Suppressor macrophage (primary cell): ENCODE results near the gene TRIML1.

Experiments
- DNase-seq, 4 experiments: peaks; one replicate each; pipeline ENCODE4 v3.0.0-alpha.2; 2020 to 2022
- total RNA-seq, 17 experiments: gene quantifications; one replicate each; lab custom pipeline; 2026; ENCODE audit warnings: mixed read lengths in 6 of 17, inconsistent platforms in 3 of 17; lab: John Stamatoyannopoulos, UW

The TRIML1 gene, protein sequence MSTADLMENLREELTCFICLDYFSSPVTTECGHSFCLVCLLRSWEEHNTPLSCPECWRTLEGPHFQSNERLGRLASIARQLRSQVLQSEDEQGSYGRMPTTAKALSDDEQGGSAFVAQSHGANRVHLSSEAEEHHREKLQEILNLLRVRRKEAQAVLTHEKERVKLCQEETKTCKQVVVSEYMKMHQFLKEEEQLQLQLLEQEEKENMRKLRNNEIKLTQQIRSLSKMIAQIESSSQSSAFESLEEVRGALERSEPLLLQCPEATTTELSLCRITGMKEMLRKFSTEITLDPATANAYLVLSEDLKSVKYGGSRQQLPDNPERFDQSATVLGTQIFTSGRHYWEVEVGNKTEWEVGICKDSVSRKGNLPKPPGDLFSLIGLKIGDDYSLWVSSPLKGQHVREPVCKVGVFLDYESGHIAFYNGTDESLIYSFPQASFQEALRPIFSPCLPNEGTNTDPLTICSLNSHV
- total RNA-seq, result 0 to 0.33 (median 0) reads per million in 17 experiments

DNA sequence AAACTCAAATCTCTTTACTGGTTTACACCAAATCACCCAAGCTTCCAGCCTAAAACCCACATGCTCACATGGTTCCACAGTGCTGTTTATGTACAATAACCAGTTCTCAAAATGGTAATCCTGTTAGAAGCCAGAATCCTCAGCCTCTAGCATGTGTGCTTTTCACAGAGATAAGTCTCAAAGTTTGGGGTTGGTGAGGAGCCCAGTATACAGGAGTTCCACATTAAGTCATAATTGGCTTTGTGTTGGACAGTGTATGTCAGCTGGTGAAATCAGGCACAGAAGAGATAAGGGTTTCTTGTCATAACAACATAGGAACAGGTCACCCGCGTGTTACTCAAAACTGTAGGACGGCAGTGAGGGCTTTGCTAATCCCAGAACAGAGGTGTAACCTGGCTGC is at the start of gene TRIML1:
TRIML1 (plus strand) TSS at position 301 of the 400 bp plus-strand sequence. CDS start 118 bp downstream, outside the sequence.
- DNase-seq, result no peak

DNA sequence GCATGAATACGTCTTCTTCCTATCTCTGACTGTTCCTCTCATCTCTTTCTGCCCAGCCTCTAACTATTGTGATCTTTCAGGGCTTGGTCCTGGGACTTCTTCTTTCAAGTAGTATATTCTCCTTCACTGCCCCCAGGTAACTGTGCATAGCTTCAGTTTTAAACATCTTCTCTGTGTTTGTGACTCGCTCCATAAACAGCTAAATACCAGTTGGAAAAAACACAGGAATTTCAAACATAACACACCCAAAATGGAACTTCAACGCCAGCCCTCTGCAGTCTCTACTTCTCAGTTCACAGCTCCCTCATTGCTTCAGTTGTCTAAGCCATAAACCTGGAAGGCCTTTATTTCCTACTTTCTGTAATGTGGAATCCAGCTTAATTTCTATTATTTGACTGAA is 46.4 kb upstream of the TRIML1 start:
- DNase-seq, result no peak

DNA sequence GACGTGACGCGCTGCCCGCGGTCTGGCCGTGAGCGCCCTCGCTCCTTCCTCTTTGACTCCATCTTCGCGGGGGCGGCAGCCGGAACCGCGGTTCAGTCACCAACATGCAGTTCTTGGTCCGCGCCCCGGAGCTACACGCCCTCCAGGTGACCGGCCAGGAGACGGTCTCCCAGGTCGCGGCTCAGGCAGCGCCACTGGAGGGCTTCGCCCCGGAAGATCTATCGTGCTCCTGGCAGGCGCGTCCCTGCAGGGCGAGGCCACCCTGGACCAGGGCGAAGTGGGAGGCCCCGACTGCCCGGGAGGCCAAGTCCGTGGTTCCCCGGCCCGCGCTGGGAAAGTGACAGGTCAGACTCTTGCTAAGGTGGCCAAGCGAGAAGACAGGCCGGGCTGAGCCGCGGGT is 32.8 kb upstream of the TRIML1 start:
- no peak for DNase-seq

DNA sequence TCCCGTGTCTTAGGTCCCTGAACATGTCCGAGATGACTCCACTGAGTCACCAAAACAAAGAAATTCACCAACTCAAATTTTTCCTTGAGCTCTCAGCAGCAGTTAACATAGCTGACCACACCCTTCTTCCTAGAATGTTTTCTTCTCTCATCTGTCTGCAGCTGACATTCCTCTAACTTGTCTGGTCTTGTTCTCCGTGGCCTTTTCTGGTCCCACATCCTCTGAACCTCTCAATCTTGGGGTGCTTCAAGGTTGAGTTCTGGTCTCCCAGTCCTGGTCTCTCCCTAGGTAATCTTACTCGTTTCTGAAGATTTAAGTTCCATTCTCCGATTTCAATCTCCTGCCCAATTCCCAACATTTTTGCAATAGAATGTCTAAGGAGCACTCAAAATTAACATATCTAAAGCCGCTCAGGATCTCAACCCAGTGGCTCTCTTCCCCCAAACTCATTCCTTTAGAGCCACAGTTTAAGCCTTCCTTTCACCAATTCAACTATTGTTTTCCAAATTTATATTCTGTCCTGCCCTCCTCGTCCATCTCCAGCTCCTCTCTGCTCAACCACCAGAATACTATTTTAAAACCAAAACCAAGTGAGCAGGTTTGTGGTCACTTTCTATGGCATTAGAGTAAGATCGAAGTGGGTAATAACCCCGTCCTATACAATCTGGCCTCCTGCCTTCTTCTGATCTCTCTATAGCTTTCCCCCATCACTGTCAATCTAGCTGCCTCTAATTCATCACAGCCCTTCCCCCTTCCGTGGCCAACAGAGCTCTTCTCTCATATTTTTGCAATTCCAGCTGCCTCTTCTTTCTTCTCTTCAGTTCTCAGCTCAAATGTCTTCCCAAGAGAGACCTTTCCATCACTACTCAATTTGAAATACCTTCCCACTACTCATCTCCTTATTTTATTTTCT is 31.1 kb upstream of the TRIML1 start:
- no peak for DNase-seq

DNA sequence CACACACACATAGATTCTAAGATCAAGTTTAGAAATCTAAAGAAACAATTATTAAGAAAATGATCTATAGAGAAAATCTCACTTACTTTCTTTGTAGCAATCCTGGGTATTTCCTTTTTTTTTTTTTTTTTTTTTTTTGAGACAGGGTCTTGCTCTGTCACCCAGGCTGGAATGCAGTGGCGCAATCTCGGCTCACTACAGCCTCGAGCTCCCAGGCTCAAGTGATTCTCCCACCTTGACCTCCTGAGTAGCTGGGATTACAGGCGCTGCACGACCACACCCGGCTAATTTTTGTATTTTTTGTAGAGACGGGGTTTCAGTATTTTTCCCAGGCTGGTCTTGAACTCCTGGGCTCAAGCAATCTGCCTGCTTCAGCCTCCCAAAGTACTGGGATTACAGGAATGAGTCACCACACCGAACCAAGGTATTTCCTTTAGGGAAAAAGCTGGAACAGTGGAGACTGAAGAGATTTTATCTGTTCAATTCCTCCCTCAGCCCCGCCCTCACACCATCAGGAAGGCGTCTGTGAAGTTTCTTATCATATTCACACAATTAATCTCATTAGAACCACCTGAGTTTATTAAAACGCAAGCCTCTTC is 30.0 kb upstream of the TRIML1 start, which contains the start of gene TRIML2:
TRIML2 (minus strand) TSS at position 447 of the 599 bp plus-strand sequence. CDS start 4,235 bp downstream, outside the sequence.
- DNase-seq, result no peak

DNA sequence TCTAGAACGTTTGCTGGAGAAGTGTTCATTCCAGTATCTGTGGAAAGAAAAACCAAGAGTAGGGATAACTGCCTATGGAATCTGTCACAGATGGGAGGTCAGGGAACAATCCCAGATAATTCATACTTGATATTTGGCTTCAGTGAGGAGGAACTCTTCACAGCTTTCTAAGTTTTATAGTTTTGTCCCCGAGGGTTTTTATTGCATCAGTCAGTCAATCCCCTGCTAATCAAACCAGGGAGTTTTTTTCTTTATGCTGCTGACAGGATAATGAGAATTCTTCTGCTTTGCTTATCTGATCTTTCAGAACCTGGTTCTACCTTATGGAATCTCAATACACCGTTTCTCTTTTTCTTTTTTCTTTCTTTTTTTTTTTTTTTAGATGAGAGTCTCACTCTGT is 29.2 kb upstream of the TRIML1 start:
- no peak for DNase-seq

DNA sequence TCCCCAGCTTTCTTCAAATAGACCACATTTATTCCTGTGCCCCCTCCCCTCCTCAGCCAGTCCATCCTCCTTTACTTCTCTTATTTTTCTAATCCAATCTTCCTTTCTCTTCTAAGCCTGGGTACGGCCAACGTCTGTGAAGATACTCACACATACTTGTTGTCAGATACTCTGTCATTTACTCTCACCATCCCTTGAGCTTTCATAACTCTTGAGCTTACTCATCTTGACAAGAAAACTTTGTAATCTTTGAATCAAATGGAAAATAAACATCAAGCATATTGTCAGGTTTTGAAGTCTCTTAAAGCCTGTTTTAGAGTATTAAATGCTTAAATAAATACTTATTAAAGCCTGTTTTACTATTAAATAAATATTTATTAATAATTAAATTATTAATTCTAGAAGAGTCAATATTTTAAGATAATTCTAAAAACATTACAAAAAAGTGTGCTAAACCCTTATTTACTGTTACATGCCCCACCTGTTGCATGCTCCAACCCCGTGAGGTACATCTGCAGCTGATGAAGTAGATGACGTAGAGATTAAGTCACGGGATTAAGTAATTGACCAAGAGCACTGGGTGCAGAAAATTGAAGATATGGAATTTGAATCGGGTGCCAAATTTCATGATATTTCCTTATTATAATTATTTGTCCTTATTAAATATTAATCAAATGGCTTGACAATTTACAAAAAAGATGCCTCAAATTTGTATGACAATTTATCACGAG is 28.3 kb upstream of the TRIML1 start:
- no peak for DNase-seq

DNA sequence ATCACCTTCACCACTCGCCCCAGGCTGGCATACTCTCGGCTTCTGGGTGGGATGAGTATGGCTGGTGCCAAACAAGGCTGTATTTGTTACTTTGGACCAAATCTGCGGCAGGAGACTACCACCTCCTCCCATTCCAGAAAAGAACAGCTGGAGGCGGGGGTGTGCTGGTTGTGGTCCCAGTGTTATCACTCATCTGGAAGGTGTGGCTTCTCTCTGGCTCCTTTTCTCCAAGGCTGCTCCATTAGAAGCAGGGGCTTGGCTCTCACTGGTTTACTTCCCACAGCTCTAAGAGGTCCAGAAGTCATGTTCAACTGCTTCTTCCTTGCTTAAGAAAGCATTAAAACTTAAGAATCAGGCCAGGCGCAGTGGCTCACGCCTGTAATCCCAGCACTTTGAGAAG is 27.3 kb upstream of the TRIML1 start:
- DNase-seq, result no peak

DNA sequence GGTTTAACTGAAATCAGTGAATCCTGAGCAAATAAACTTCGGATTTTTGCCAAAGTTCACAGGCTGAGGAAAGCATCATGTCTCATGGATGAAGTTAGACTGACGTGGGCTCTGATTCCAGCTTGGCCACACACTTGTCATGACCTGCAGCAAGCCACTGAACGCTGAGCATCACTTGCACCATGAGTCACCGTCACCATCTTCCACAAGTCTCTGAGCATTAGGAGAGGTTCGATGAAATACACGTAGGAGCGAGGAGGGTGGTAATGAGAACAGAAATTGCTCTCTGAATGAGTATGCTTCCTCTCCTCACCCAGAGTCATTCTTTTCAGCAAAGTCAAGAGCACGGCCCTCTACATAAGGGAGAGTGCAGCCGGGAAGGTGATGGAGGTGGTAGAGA is 26.1 kb upstream of the TRIML1 start:
- no peak for DNase-seq

DNA sequence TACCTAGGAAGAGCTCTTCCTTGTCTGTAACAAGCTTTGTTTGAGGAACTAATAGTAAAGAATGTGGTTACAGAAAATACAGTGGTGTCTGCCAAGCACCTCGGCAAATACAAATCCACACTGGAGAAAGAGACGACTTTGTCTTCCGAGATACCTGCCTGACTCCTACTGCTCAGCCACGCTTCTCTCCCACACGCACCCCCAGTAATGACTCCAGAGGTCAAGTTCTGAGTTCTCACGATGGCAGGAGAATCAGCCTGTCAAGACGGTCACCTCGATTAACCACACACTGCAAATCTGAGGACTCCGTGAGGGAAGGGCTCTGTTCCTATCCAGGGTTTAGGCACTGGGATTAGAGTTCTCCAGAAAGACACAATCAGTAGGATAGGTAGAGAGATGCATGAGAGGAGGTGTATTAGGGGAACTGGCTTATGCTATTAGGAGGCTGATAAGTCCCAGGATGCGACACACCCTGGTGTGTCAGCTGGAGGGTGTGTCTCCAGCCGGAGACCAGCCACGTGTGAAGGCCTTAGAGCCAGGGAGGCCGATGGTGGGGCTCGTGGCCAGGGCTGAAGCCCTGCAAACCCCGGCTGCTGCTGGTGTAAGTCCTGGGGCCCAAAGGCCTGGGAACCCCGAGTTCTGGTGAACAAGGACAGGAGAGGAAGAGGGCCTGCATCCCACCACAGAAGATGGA is 21.5 kb upstream of the TRIML1 start:
- no peak for DNase-seq

DNA sequence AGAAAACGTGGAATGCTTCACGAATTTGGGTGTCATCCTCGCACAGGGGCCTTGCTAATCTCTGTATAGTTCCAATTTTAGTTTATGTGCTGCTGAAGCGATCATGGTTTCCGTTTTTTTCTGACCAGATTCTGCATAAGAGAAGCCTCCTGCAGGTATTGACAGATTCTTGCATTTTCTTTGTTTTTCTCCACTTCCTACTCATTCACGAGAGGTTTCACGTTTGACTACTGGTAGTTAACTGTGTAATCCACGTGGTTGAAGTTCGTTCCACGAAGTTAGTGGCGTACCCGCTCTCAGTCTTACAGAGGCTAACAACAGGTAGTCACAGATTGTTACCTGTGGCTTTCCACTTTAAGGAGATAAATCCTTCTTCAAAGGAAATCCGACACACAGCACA is 17.7 kb upstream of the TRIML1 start:
- no peak for DNase-seq

DNA sequence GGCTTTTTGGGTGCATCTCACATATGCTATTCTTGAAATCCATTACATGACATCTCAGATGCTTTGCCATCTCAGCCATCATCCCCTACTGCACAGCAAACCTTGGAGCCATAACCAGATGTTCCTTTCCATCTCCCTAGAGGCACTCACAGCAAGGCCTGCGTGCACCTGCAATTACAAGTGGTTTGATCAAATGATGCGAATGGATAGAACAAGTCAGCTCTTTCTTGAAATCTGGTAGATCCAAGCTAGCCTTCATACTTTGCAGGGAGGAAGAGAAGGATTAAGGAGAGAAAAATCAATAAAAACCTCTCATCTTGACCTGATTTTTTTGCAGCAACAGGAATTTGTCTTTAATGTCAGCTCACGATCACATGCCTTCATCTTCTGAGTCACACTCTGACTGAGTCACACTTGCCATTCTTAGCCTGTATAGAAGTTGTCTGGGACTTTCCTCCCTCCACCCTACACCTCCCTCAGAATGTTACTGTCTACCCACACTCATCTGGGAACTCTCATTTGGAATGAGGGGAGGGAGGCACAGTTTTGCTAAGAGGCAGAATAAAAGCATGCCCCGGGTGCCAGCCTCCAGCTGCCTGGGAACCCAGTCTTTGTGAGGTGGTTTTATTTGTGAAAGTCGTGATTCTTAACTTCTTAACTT is 11.9 kb upstream of the TRIML1 start:
- peak; percentile 2 to 28 (median 8) for DNase-seq

DNA sequence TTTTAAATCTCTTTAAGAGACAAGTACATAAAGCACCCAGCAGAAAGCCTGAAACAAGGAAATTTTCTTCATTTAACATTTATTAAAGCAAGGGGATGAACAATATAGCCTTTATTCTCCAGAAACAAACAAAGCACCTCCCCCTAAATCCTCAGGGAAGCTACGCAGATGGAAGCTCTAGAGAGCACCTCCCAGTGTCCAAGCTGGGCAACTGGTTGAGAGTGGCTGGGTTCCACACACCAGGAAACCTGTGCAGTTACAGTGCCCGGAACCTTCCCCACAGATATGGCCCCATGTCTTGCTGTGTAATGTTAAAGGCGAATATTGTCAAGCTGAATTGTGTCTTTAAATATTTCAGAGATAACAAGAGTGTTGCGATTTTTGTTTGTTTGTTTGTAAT is 8.9 kb upstream of the TRIML1 start:
- DNase-seq, result no peak

DNA sequence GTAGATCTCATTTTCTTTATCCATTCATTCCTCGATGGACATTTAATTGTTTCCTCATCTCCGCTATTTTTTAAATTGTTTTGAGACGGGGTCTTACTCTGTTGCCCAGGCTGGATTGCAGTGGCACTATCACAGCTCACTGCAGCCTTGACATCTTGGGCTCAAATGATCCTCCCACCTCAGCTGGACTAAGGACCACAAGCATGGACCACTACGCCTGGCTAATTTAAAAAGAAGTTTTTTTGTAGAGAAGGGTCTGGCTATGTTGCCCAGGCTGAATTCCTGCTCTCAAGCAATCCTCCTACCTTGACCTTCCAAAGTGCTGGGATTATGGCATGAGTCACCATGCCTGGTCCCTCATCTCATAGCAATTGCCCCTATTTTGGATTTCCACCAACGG is 7.0 kb upstream of the TRIML1 start:
- no peak for DNase-seq

DNA sequence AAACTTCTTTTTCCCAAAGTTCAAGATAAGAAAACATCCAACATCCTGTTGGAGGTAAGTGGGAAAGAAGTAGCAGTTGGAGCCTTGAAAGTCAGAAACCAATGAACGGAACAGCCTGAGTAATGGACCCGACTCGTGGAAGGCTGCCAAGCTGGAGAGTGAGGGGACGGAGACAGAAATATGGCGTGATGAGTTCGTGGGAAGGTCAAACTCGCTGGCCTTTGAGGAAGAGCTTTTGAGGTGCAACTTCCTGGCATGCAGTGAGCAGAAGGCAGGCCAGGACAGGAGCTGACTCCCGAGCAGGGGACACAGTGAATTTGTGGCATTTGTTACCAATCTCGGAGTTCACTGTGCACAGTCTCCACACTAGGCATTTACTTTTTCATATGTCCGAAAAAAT is 1.0 kb upstream of the TRIML1 start:
- no peak for DNase-seq

DNA sequence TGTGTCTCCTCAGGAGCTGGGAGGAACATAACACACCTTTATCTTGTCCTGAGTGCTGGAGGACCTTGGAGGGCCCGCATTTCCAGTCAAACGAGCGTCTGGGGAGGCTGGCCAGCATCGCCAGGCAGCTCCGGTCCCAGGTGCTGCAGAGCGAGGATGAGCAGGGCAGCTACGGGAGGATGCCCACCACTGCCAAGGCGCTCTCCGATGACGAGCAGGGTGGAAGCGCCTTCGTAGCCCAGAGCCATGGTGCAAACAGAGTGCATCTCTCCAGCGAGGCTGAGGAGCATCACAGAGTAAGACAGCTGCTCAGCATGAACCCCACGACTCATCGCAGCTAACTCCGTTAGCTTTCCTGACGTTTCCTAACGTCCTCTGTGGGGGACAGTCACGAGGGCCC is 430 bp downstream of the TRIML1 start:
- no peak for DNase-seq

DNA sequence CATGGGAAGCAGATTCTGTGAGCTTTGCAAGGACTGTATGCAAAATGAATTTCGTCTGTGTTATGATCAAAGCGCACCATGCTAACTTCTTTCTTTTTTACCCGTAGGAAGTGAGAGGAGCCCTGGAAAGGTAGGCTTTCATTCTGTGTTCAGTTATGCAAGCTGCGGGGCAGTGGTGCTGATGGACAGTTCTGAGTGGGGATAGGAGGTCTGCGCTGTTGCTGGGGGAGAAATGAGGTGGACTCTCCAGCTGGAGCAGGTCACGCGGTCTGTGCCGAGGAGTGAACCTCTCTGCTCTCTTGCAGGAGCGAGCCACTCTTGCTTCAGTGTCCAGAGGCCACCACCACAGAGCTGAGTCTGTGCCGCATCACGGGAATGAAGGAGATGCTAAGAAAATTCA is 4.5 kb downstream of the TRIML1 start:
- DNase-seq, result no peak

DNA sequence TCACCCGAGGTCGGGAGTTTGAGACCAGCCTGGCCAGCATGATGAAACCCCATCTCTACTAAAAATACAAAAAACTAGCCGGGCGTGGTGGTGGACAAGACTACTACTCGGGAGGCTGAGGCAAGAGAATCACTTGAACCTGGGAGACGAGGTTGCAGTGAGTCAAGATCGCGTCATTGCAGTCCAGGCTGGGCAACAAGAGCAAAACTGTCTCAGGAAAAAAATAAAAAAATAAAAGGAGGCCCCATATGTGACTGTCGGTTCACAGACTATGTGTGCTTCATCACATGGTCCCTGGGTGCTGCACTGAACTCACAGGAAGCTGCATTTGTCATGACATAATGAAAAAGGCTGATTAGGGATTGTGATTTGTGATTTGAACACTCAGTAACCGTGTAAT is 6.4 kb downstream of the TRIML1 start:
- no peak for DNase-seq

DNA sequence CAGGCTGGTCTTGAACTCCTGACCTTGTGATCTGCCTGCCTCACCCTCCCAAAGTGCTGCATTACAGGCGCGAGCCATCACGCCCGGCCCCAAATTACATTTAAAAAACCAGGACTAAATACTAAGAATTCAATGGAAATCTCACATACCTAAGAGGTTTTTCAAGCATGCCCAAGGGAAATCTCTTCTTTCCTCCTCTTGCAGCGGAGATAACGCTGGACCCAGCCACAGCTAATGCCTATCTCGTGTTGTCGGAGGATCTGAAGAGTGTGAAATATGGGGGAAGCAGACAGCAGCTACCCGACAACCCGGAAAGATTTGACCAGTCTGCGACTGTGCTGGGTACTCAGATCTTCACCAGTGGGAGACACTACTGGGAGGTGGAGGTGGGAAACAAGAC is 7.4 kb downstream of the TRIML1 start:
- DNase-seq, result no peak

DNA sequence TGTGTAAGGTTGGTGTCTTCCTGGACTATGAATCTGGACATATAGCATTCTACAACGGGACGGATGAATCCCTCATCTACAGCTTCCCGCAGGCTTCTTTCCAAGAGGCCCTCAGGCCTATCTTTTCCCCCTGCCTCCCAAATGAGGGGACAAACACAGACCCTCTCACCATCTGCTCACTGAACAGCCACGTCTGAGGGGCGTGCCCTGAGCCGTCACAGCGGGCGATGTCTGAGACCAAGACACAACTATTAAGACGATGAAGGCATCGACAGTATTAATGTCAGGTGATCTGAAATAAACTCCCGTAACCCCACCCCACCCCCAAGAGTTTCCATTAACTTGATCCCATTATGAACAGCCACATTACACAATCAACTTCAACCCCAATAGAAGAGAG is 7.9 kb downstream of the TRIML1 start:
- no peak for DNase-seq

DNA sequence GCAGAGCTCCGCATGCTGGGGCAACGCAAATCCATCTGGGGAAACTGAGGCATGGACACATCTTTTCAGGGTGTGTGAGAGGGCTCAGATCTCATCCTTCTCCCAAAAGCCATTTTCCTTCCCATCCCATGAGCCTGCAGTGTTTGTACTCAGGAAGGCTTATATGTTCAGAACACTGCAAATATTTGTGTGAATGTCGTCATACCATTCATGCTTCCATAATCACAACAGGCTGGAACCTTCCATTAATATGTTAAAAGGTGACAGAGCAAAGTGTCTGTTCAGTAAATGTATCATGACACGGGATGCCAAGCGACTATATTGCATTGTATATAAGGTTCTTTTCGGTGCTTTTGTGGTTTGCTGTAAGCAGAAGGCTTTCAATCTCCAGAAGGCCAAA is 8.5 kb downstream of the TRIML1 start:
- no peak for DNase-seq
